Measurements from ENCODE around the gene UBE2QL1.

Gene UBE2QL1

DNA sequence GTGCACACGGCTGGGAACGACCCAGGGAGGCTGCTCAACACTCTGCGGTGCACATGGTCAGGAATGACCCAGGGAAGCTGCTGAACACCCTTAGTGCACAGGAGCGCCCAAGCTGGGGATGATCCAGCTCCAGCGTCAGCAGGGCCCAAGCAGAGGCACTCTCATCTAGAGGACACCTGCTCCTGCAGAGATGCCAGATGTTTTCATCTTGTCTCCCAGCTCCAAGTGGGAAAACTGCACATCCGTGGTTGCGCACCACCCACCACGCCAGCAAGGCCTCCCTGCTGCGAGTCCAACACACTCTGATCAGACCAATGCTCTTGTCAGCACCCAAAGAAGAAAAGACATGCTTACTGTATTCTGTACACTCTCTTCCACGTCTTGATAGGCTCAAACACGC lies 34.1 kb downstream of the UBE2QL1 start:
- Histone ChIP-seq H3K36me3 (ENCODE audit: insufficient read depth, low read length) (no peaks in the 10 kb centered on the region), H3K27ac (no peak overlapping the region)
- DNase-seq (ENCODE audit: low read depth, low spot score), result no peak

GRCh38 chr5:6483880-6484382 lies 35.3 kb downstream of the UBE2QL1 start:
- no peak overlapping the region for H3K27ac ChIP-seq
- TF ChIP-seq FOXP2 (optimal IDR thresholded peaks at IDR 0.05; ENCODE audit: control extremely low read depth, extremely low read length, insufficient read depth) (no peak), EZH2 (IDR thresholded peaks at IDR 0.05) (no peak), POLR2AphosphoS5 (IDR thresholded peaks at IDR 0.05; ENCODE audit: borderline replicate concordance, low read depth, low read length) (no peak)
- no peaks in the 10 kb centered on the region for H3K9me3 ChIP-seq (ENCODE audit: low read depth, low read length)
- H3K9ac ChIP-seq (ENCODE audit: insufficient read length), result no peak overlapping the region
- no peaks in the 10 kb centered on the region for H3K36me3 ChIP-seq (ENCODE audit: insufficient read depth, low read length)
- H3K4me3 ChIP-seq, result no peak overlapping the region
- DNase-seq (ENCODE audit: low read depth, low spot score), result no peak

More for the DNA sequence above, 34.1 kb downstream of the UBE2QL1 start:
- TF ChIP-seq EZH2 (IDR thresholded peaks at IDR 0.05) (no peak), FOXP2 (optimal IDR thresholded peaks at IDR 0.05; ENCODE audit: control extremely low read depth, extremely low read length, insufficient read depth) (no peak), POLR2AphosphoS5 (IDR thresholded peaks at IDR 0.05; ENCODE audit: borderline replicate concordance, low read depth, low read length) (no peak)
- H3K9me3 ChIP-seq (ENCODE audit: low read depth, low read length), result no peaks in the 10 kb centered on the region
- no peak overlapping the region for H3K4me3 ChIP-seq
- H3K9ac ChIP-seq (ENCODE audit: insufficient read length), result no peak overlapping the region

GRCh38 chr5:6484446-6484845 lies 35.8 kb downstream of the UBE2QL1 start:
- no peak overlapping the region for H3K9ac ChIP-seq (ENCODE audit: insufficient read length)

GRCh38 chr5:6484899-6485298 lies 36.2 kb downstream of the UBE2QL1 start:
- no peak for TF ChIP-seq EZH2 (IDR thresholded peaks at IDR 0.05)
- no peak for TF ChIP-seq POLR2AphosphoS5 (IDR thresholded peaks at IDR 0.05; ENCODE audit: borderline replicate concordance, low read depth, low read length)
- no peak for TF ChIP-seq FOXP2 (optimal IDR thresholded peaks at IDR 0.05; ENCODE audit: control extremely low read depth, extremely low read length, insufficient read depth)
- no peak overlapping the region for H3K27ac ChIP-seq
- no peaks in the 10 kb centered on the region for H3K9me3 ChIP-seq (ENCODE audit: low read depth, low read length)
- H3K4me3 ChIP-seq, result no peak overlapping the region
- no peaks in the 10 kb centered on the region for H3K36me3 ChIP-seq (ENCODE audit: insufficient read depth, low read length)
- no peak overlapping the region for H3K9ac ChIP-seq (ENCODE audit: insufficient read length)
- DNase-seq (ENCODE audit: low read depth, low spot score), result no peak

More at GRCh38 chr5:6484446-6484845, 35.8 kb downstream of the UBE2QL1 start:
- no peaks in the 10 kb centered on the region for H3K36me3 ChIP-seq (ENCODE audit: insufficient read depth, low read length)
- H3K9me3 ChIP-seq (ENCODE audit: low read depth, low read length), result no peaks in the 10 kb centered on the region
- no peak overlapping the region for H3K27ac ChIP-seq
- DNase-seq (ENCODE audit: low read depth, low spot score), result no peak
- TF ChIP-seq POLR2AphosphoS5 (IDR thresholded peaks at IDR 0.05; ENCODE audit: borderline replicate concordance, low read depth, low read length), result no peak
- no peak for TF ChIP-seq FOXP2 (optimal IDR thresholded peaks at IDR 0.05; ENCODE audit: control extremely low read depth, extremely low read length, insufficient read depth)
- TF ChIP-seq EZH2 (IDR thresholded peaks at IDR 0.05), result no peak
- no peak overlapping the region for H3K4me3 ChIP-seq

GRCh38 chr5:6485441-6485840 lies 36.8 kb downstream of the UBE2QL1 start:
- H3K9me3 ChIP-seq (ENCODE audit: low read depth, low read length), result no peaks in the 10 kb centered on the region
- no peak overlapping the region for H3K27ac ChIP-seq
- TF ChIP-seq POLR2AphosphoS5 (IDR thresholded peaks at IDR 0.05; ENCODE audit: borderline replicate concordance, low read depth, low read length) (no peak), FOXP2 (optimal IDR thresholded peaks at IDR 0.05; ENCODE audit: control extremely low read depth, extremely low read length, insufficient read depth) (no peak), EZH2 (IDR thresholded peaks at IDR 0.05) (no peak)
- DNase-seq (ENCODE audit: low read depth, low spot score), result no peak
- no peak overlapping the region for H3K4me3 ChIP-seq
- no peaks in the 10 kb centered on the region for H3K36me3 ChIP-seq (ENCODE audit: insufficient read depth, low read length)
- no peak overlapping the region for H3K9ac ChIP-seq (ENCODE audit: insufficient read length)

- Histone ChIP-seq H3K27ac (no peak overlapping the region), H3K4me3 (no peak overlapping the region), H3K9ac (ENCODE audit: insufficient read length) (no peak overlapping the region), H3K9me3 (ENCODE audit: low read depth, low read length) (no peaks in the 10 kb centered on the region), H3K36me3 (ENCODE audit: insufficient read depth, low read length) (no peaks in the 10 kb centered on the region)
- no peak for DNase-seq (ENCODE audit: low read depth, low spot score)
- TF ChIP-seq FOXP2 (optimal IDR thresholded peaks at IDR 0.05; ENCODE audit: control extremely low read depth, extremely low read length, insufficient read depth) (no peak), POLR2AphosphoS5 (IDR thresholded peaks at IDR 0.05; ENCODE audit: borderline replicate concordance, low read depth, low read length) (no peak), EZH2 (IDR thresholded peaks at IDR 0.05) (no peak)
Observed at GRCh38 chr5:6486074-6486473, 37.4 kb downstream of the UBE2QL1 start.

DNA sequence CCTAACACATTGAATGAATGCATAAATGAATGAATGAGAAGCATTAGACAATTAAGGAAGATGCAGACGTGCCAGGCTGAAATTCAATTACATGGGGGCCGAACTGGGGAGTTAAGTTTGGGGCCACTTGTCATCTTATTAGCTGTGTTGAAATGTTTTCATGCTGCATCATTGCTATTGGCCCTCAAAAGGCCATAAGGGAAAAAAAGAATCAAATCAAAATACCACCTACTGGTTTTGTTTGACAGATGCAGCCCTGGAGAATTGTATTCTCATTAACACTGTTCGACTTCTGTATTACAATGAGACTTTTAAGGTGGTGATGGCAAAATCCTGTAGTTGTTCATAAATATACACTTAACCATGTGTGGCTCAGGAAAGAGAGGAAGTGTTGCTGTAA lies 38.4 kb downstream of the UBE2QL1 start:
- Histone ChIP-seq H3K36me3 (ENCODE audit: insufficient read depth, low read length) (no peaks in the 10 kb centered on the region), H3K9me3 (ENCODE audit: low read depth, low read length) (no peaks in the 10 kb centered on the region), H3K27ac (no peak overlapping the region), H3K9ac (ENCODE audit: insufficient read length) (no peak overlapping the region), H3K4me3 (no peak overlapping the region)
- TF ChIP-seq POLR2AphosphoS5 (IDR thresholded peaks at IDR 0.05; ENCODE audit: borderline replicate concordance, low read depth, low read length), result no peak
- TF ChIP-seq EZH2 (IDR thresholded peaks at IDR 0.05), result no peak
- no peak for TF ChIP-seq FOXP2 (optimal IDR thresholded peaks at IDR 0.05; ENCODE audit: control extremely low read depth, extremely low read length, insufficient read depth)
- no peak for DNase-seq (ENCODE audit: low read depth, low spot score)

DNA sequence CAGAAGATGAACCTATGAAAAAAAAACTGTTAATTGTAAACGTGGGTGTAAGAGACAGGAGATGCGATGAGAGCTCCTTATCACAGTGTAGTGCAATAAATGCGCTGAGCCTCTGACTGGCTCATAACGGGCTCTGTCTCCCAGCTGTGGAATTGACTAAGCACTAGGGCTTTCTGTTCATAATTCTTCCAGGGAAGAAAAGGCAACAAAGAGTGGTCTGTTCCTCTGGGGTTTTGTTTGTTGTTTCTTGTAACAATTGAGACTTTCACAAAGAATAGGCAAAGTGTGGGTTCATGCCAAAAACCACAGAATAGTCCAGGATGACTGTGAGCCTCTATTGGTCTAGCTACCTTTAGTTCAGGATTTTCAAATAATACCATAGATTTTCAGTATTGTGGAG lies 39.4 kb downstream of the UBE2QL1 start:
- no peaks in the 10 kb centered on the region for H3K9me3 ChIP-seq (ENCODE audit: low read depth, low read length)
- TF ChIP-seq POLR2AphosphoS5 (IDR thresholded peaks at IDR 0.05; ENCODE audit: borderline replicate concordance, low read depth, low read length), result no peak
- no peak for TF ChIP-seq FOXP2 (optimal IDR thresholded peaks at IDR 0.05; ENCODE audit: control extremely low read depth, extremely low read length, insufficient read depth)
- DNase-seq (ENCODE audit: low read depth, low spot score), result no peak
- no peak overlapping the region for H3K4me3 ChIP-seq
- H3K9ac ChIP-seq (ENCODE audit: insufficient read length), result no peak overlapping the region
- H3K36me3 ChIP-seq (ENCODE audit: insufficient read depth, low read length), result no peaks in the 10 kb centered on the region
- no peak overlapping the region for H3K27ac ChIP-seq

GRCh38 chr5:6489643-6490185 lies 41.1 kb downstream of the UBE2QL1 start:
- H3K9me3 ChIP-seq (ENCODE audit: low read depth, low read length), result no peaks in the 10 kb centered on the region
- TF ChIP-seq EZH2 (IDR thresholded peaks at IDR 0.05), result no peak
- no peak for TF ChIP-seq FOXP2 (optimal IDR thresholded peaks at IDR 0.05; ENCODE audit: control extremely low read depth, extremely low read length, insufficient read depth)
- TF ChIP-seq POLR2AphosphoS5 (IDR thresholded peaks at IDR 0.05; ENCODE audit: borderline replicate concordance, low read depth, low read length), result no peak
- no peaks in the 10 kb centered on the region for H3K36me3 ChIP-seq (ENCODE audit: insufficient read depth, low read length)
- no peak overlapping the region for H3K9ac ChIP-seq (ENCODE audit: insufficient read length)
- no peak for DNase-seq (ENCODE audit: low read depth, low spot score)
- no peak overlapping the region for H3K4me3 ChIP-seq
- no peak overlapping the region for H3K27ac ChIP-seq
